A549 (cell line): Measurements from ENCODE around the gene CLTRN. TPM values are rescaled to one million over a fixed set of nuclear protein-coding genes. Genes with fewer than 3 reads are reported as not detected.
A peak's percentile ranks its signal among the peaks of the same experiment; 100 is the strongest.

ENCODE experiments used
- ATAC-seq, 2 experiments: fragments of 200-7000 bp in 1 of 2; fragments of >200 bp in 1 of 2; cut with Nextera tagmentation in 1 of 2; cut with Tn5 transposase in 1 of 2; 3 replicates each; pipeline versions ENCODE4 v1.8.0 to v1.9.1; 2018 to 2020; ENCODE audit warnings: mild to moderate bottlenecking in 1 of 2, moderate library complexity in 1 of 2
- CTCF ChIA-PET: fragments of 300-600 bp; sonication (Branson Sonifier 250); formaldehyde crosslinking; extraction: SDS; loops from one replicate; lab custom pipeline; 2021; ENCODE audit warnings: antibody characterized with exemption, inconsistent platforms; lab: Yijun Ruan, JAX
- POLR2A ChIA-PET: fragments of 350-600 bp; formaldehyde crosslinking; extraction: SDS; loops from one replicate; lab custom pipeline; 2021; ENCODE audit warnings: antibody characterized with exemption, inconsistent platforms; lab: Yijun Ruan, JAX
- DNase-seq, 2 experiments: peaks; one replicate each; pipeline versions ENCODE4 v3.0.0 to v3.0.0-alpha.2; 2011 to 2016; ENCODE audit warnings: low read depth in 1 of 2, low spot score in 1 of 2
- FAIRE-seq: peaks from 2 replicates; lab custom pipeline; 2011; peaks lifted over from hg19 to GRCh38; lab: Jason Lieb, UNC
- H3K27ac ChIP-seq, 2 experiments: fragments of >200 bp; sonication (Bioruptor Twin); formaldehyde crosslinking; 3 replicates each; pipeline ENCODE4 v1.5.1; 2016 to 2017
- H3K4me1 ChIP-seq: fragments of >200 bp; sonication (Bioruptor Twin); formaldehyde crosslinking; 3 replicates; pipeline ENCODE4 v1.6.1; 2016
- H3K4me2 ChIP-seq: fragments of >200 bp; sonication (Bioruptor Twin); formaldehyde crosslinking; 3 replicates; pipeline ENCODE4 v1.6.1; 2016
- H3K4me3 ChIP-seq: fragments of >200 bp; sonication (Bioruptor Twin); formaldehyde crosslinking; 3 replicates; pipeline ENCODE4 v1.5.1; 2016
- H3K9me3 ChIP-seq: fragments of >200 bp; sonication (Bioruptor Twin); formaldehyde crosslinking; 3 replicates; pipeline ENCODE4 v1.6.1; 2016
- BHLHE40 ChIP-seq: IDR thresholded peaks from 2 replicates; pipeline ENCODE4 v1.6.1; 2012; ENCODE audit warnings: low read depth, low read length, inconsistent platforms
- CEBPB ChIP-seq, 2 experiments: fragments of >200 bp in 1 of 2; sonication (Bioruptor Twin) in 1 of 2; formaldehyde crosslinking in 1 of 2; IDR thresholded peaks; 2 replicates each; pipeline ENCODE4 v1.6.1; 2012 to 2016
- CHD2 ChIP-seq: fragments of 150-350 bp; IDR thresholded peaks from 2 replicates; pipeline ENCODE4 v1.6.1; 2014; ENCODE audit warnings: low read length; ENCODE audit not compliant: partially characterized antibody
- CHD4 ChIP-seq: fragments of 200-600 bp; sonication (generic); IDR thresholded peaks from 2 replicates; pipeline ENCODE4 v1.6.1; 2016; ENCODE audit warnings: antibody characterized with exemption, mild to moderate bottlenecking, borderline replicate concordance
- E2F6 ChIP-seq: IDR thresholded peaks from 2 replicates; pipeline ENCODE4 v1.6.1; 2012; ENCODE audit warnings: low read depth, borderline replicate concordance
- EHF ChIP-seq: fragments of 250-450 bp; sonication (Bioruptor Pico); IDR thresholded peaks from 2 replicates; pipeline ENCODE4 v1.5.0; 2020; ENCODE audit warnings: mild to moderate bottlenecking
- EP300 ChIP-seq, 2 experiments: fragments of >200 bp; sonication (Bioruptor Twin); formaldehyde crosslinking; IDR thresholded peaks; 2 replicates in 1 of 2; 3 replicates in 1 of 2; pipeline ENCODE4 v1.6.1; 2016 to 2017
- ESRRA ChIP-seq: fragments of 150-350 bp; IDR thresholded peaks from 2 replicates; pipeline ENCODE4 v1.6.1; 2014; ENCODE audit warnings: mild to moderate bottlenecking, low read length, borderline replicate concordance
- FOSB ChIP-seq: fragments of 250-450 bp; sonication (Bioruptor Pico); IDR thresholded peaks from 2 replicates; pipeline ENCODE4 v1.5.0; 2020; ENCODE audit warnings: mild to moderate bottlenecking, moderate library complexity
- FOSL2 ChIP-seq, 2 experiments: fragments of 450-650 bp in 1 of 2; fragments of >200 bp in 1 of 2; sonication (Bioruptor Twin) in 1 of 2; formaldehyde crosslinking; IDR thresholded peaks; 2 replicates each; pipeline versions ENCODE4 v1.5.0 to v1.6.1; 2016 to 2020; ENCODE audit warnings: mild to moderate bottlenecking in 1 of 2, moderate library complexity in 1 of 2
- FOXS1 ChIP-seq: fragments of 250-450 bp; sonication (Bioruptor Pico); IDR thresholded peaks from 2 replicates; pipeline ENCODE4 v1.5.0; 2020; ENCODE audit warnings: mild to moderate bottlenecking, moderate library complexity
- HDAC2 ChIP-seq: fragments of 200-600 bp; sonication (generic); IDR thresholded peaks from 2 replicates; pipeline ENCODE4 v1.6.1; 2016
- HES2 ChIP-seq: fragments of >200 bp; sonication (Bioruptor Twin); formaldehyde crosslinking; IDR thresholded peaks from 2 replicates; pipeline ENCODE4 v1.6.1; 2016
- HOXA7 ChIP-seq: fragments of 250-450 bp; sonication (Bioruptor Pico); IDR thresholded peaks from 2 replicates; pipeline ENCODE4 v1.5.0; 2020; ENCODE audit warnings: mild to moderate bottlenecking, moderate library complexity
- HOXB5 ChIP-seq: fragments of 250-450 bp; sonication (Bioruptor Pico); IDR thresholded peaks from 2 replicates; pipeline ENCODE4 v1.5.0; 2020; ENCODE audit warnings: mild to moderate bottlenecking, moderate library complexity
- JUN ChIP-seq, 2 experiments: fragments of >200 bp; sonication (Bioruptor Twin); formaldehyde crosslinking; IDR thresholded peaks; 2 replicates in 1 of 2; 3 replicates in 1 of 2; pipeline ENCODE4 v1.6.1; 2016 to 2017
- JUNB ChIP-seq: fragments of >200 bp; sonication (Bioruptor Twin); formaldehyde crosslinking; IDR thresholded peaks from 2 replicates; pipeline ENCODE4 v1.6.1; 2016
- KDM5A ChIP-seq: fragments of 200-600 bp; sonication (generic); IDR thresholded peaks from 2 replicates; pipeline ENCODE4 v1.6.1; 2016; ENCODE audit warnings: antibody characterized with exemption, mild to moderate bottlenecking
- MAX ChIP-seq: IDR thresholded peaks from 2 replicates; pipeline ENCODE4 v1.6.1; 2012
- MAZ ChIP-seq: fragments of 150-350 bp; IDR thresholded peaks from 2 replicates; pipeline ENCODE4 v1.6.1; 2014; ENCODE audit warnings: antibody characterized with exemption, low read depth, low read length, borderline replicate concordance
- PHF8 ChIP-seq: fragments of 200-600 bp; sonication (generic); IDR thresholded peaks from 2 replicates; pipeline ENCODE4 v1.6.1; 2016; ENCODE audit warnings: low read depth, mild to moderate bottlenecking, antibody characterized with exemption, moderate library complexity, borderline replicate concordance
- POLR2A ChIP-seq: IDR thresholded peaks from 2 replicates; pipeline ENCODE4 v1.6.1; 2012; ENCODE audit warnings: mild to moderate bottlenecking, low read length
- POLR2AphosphoS2 ChIP-seq: conservative IDR thresholded peaks from 2 replicates; pipeline ENCODE4 v1.6.1; 2012; ENCODE audit warnings: low read length, improper control_type of control experiment, inconsistent platforms
- RARB ChIP-seq: fragments of 250-450 bp; sonication (Bioruptor Pico); IDR thresholded peaks from 2 replicates; pipeline ENCODE4 v1.8.0; 2021; ENCODE audit warnings: mild to moderate bottlenecking, moderate library complexity
- RNF2 ChIP-seq: fragments of 200-600 bp; sonication (generic); IDR thresholded peaks from 2 replicates; pipeline ENCODE4 v1.6.1; 2016; ENCODE audit warnings: low read depth, mild to moderate bottlenecking, antibody characterized with exemption, moderate library complexity, borderline replicate concordance
- SMC3 ChIP-seq: fragments of >200 bp; sonication (Bioruptor Twin); formaldehyde crosslinking; IDR thresholded peaks from 3 replicates; pipeline ENCODE4 v1.6.1; 2018; ENCODE audit warnings: inconsistent platforms
- SREBF2 ChIP-seq: fragments of 450-650 bp; IDR thresholded peaks from 2 replicates; pipeline ENCODE4 v1.6.1; 2014; ENCODE audit warnings: mild to moderate bottlenecking, moderate library complexity
- TFCP2L1 ChIP-seq: fragments of 250-450 bp; sonication (Bioruptor Pico); IDR thresholded peaks from 2 replicates; pipeline ENCODE4 v1.5.0; 2021; ENCODE audit warnings: mild to moderate bottlenecking
- TP53 ChIP-seq: fragments of 250-450 bp; sonication (Bioruptor Pico); IDR thresholded peaks from 2 replicates; pipeline ENCODE4 v1.5.0; 2021; ENCODE audit warnings: mild to moderate bottlenecking, moderate library complexity
- ZFP36 ChIP-seq: fragments of 450-650 bp; IDR thresholded peaks from 2 replicates; pipeline ENCODE4 v1.6.1; 2014; ENCODE audit warnings: borderline replicate concordance; ENCODE audit not compliant: partially characterized antibody
- ZSCAN20 ChIP-seq: fragments of 250-450 bp; sonication (Bioruptor Pico); IDR thresholded peaks from 2 replicates; pipeline ENCODE4 v1.8.0; 2022; ENCODE audit warnings: mild to moderate bottlenecking, moderate library complexity
- WGBS: methylation state at CpG from one replicate; pipeline ENCODE4 v1.1.6; 2017; ENCODE audit errors: missing lambda C conversion rate; 5-methylcytosine and 5-hydroxymethylcytosine counted together
- polyA plus RNA-seq, 4 experiments: library from polyadenylated mRNA; depleted of rRNA in 3 of 4; stranded (reverse); fragments of >200 nt; fragmentation: RNase III in 1 of 4; extraction: RNeasy Plus Mini Kit Qiagen cat#74134 plus additional on column Dnase treatment in 1 of 4; gene quantifications; 2 replicates in 3 of 4; 3 replicates in 1 of 4; pipeline ENCODE4 v1.2.3, GENCODE V29; 2011 to 2017

CLTRN gene
- polyA plus RNA-seq, 2 of the 4 experiments (the other 2 are of a cell fraction): 0.46 to 2.5 TPM

- 8% methylated on average over 4 of the region's 4 CpGs for WGBS
- FAIRE-seq (no peak), DNase-seq (no peak), ATAC-seq (no peak)
- no peak overlapping the region for H3K4me2 ChIP-seq
- POLR2A ChIA-PET: no interaction called here
- H3K27ac ChIP-seq: no peak overlapping the region
- no peaks in the 10 kb centered on the region for H3K9me3 ChIP-seq
- CTCF ChIA-PET: no interaction called here
- H3K4me1 ChIP-seq: no peaks in the 10 kb centered on the region
- no peak for TF ChIP-seq TP53 (CRISPR knock-in tag)
- no peak for TF ChIP-seq POLR2A
- TF ChIP-seq CHD2: no peak
- TF ChIP-seq TFCP2L1: no peak
- no peak for TF ChIP-seq FOSB (CRISPR knock-in tag)
- TF ChIP-seq ZSCAN20: no peak
- TF ChIP-seq ZFP36: no peak
- TF ChIP-seq HOXB5: no peak
- TF ChIP-seq POLR2AphosphoS2: no peak
- no peak for TF ChIP-seq BHLHE40
- no peak for TF ChIP-seq HES2
- no peak for TF ChIP-seq FOSL2 (IDR thresholded peaks at IDR 0.05)
- no peak for TF ChIP-seq FOSL2 (CRISPR knock-in tag; IDR thresholded peaks at IDR 0.05)
- TF ChIP-seq HOXA7: no peak
- no peak for TF ChIP-seq ESRRA
- TF ChIP-seq E2F6: no peak
- TF ChIP-seq JUN (IDR thresholded peaks at IDR 0.05): no peak
- TF ChIP-seq EHF (CRISPR knock-in tag): no peak
- TF ChIP-seq MAZ: no peak
- TF ChIP-seq SREBF2: no peak
- H3K4me3 ChIP-seq: no peak overlapping the region
Measured at GRCh38 chrX:15599461-15599860, 65.1 kb downstream of the CLTRN start.

- ChIA-PET CTCF (no interaction called here), POLR2A (no interaction called here)
- Histone ChIP-seq H3K4me1 (no peaks in the 10 kb centered on the region), H3K4me3 (no peak overlapping the region), H3K4me2 (no peak overlapping the region), H3K27ac (no peak overlapping the region), H3K9me3 (no peaks in the 10 kb centered on the region)
- FAIRE-seq (peak; percentile 76), DNase-seq (no peak)
- TF ChIP-seq TP53 (CRISPR knock-in tag) (no peak), SREBF2 (no peak), KDM5A (no peak), MAX (no peak), E2F6 (no peak), PHF8 (no peak), FOXS1 (CRISPR knock-in tag) (no peak)
- TF ChIP-seq, all 56 proteins: peak for 0
- WGBS: 50% methylated on average over 3 of the region's 3 CpGs
- no peak for ATAC-seq
Measured at GRCh38 chrX:15598026-15598425, 66.6 kb downstream of the CLTRN start.

GRCh38 chrX:15594371-15594770, 70.2 kb downstream of the CLTRN start:
- peak; percentile 90 for FAIRE-seq
- ATAC-seq: peak; percentile 43 to 54; a peak in 2 of 6 replicates

More at GRCh38 chrX:15594371-15594770, 70.2 kb downstream of the CLTRN start:
- ChIA-PET POLR2A (no interaction called here), CTCF (no interaction called here)
- Histone ChIP-seq H3K27ac (no peak overlapping the region), H3K9me3 (no peaks in the 10 kb centered on the region), H3K4me3 (no peak overlapping the region), H3K4me2 (no peak overlapping the region), H3K4me1 (no peaks in the 10 kb centered on the region)
- WGBS: 0% methylated on average over 2 of the region's 2 CpGs
- peak in 1 of 2 experiments; percentile 2 for DNase-seq
- no peak for TF ChIP-seq HDAC2
- TF ChIP-seq JUNB: no peak
- no peak for TF ChIP-seq ZFP36
- TF ChIP-seq RARB (CRISPR knock-in tag): no peak
- no peak for TF ChIP-seq CHD4
- no peak for TF ChIP-seq BHLHE40
- no peak for TF ChIP-seq FOXS1 (CRISPR knock-in tag)
- no peak for TF ChIP-seq CEBPB (IDR thresholded peaks at IDR 0.05)
- TF ChIP-seq SREBF2: no peak
- TF ChIP-seq ZSCAN20: no peak
- TF ChIP-seq EP300 (IDR thresholded peaks at IDR 0.05): no peak
- TF ChIP-seq SMC3: no peak
- TF ChIP-seq FOSB (CRISPR knock-in tag): no peak
- no peak for TF ChIP-seq RNF2
- no peak for TF ChIP-seq ESRRA
